ENCODE measurements around the gene KLRF1.

The KLRF1 gene

DNA sequence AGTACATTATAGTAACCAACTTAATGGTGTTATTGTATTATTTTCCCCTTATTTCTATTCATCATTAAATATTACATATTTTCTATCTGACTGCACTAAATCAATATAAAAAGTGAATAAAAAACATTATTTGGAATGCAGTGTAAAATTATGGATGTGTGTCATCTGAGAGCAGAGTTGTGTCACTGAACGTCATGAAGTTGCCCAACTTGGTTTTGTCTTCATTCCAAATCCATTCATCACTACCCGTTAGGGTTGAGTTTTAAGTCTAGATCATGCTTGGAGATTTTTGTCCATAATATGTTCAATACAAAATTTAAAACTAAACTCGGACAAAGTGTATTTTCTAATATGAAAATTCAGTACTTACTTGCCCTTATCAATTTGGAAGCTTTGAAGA, 16.1 kb downstream of the KLRF1 start:
- Histone ChIP-seq H3K9me3 (replicated peaks in 1 of 2; ENCODE audit: control insufficient read depth in 2 of 2, insufficient read depth in 1 of 2, low read depth in 1 of 2, low read length in 2 of 2) (no peaks in the 10 kb centered on the region), H3K4ac (ENCODE audit: low read length) (no peak overlapping the region), H4K8ac (ENCODE audit: low read depth, low read length) (no peak overlapping the region), H2BK12ac (ENCODE audit: low read length) (no peak overlapping the region), H3K79me1 (ENCODE audit: low read depth, low read length) (no peaks in the 10 kb centered on the region), H3K4me3 (ENCODE audit: low read length in 2 of 2) (no peak overlapping the region), H2BK120ac (ENCODE audit: low read depth, low read length) (no peak overlapping the region), H2AK5ac (ENCODE audit: low read depth, low read length) (no peak overlapping the region), H3K27ac (replicated peaks; ENCODE audit: low read length) (no peak overlapping the region), H3K18ac (ENCODE audit: low read length) (no peak overlapping the region), H4K91ac (ENCODE audit: low read depth, low read length, poor library complexity) (no peak overlapping the region), H2BK5ac (ENCODE audit: low read length) (no peak overlapping the region), H2AFZ (ENCODE audit: low read length) (no peak overlapping the region), H3K4me1 (ENCODE audit: control insufficient read depth in 2 of 2, insufficient read depth in 1 of 2, low read depth in 1 of 2, low read length in 2 of 2) (no peaks in the 10 kb centered on the region), H3K23ac (ENCODE audit: low read depth, low read length, poor library complexity) (no peak overlapping the region), H3K4me2 (ENCODE audit: insufficient read depth, low read length, poor library complexity, severe bottlenecking) (no peak overlapping the region), H2BK15ac (ENCODE audit: low read length) (no peak overlapping the region), H3K9ac (ENCODE audit: low read depth, low read length, poor library complexity) (no peak overlapping the region), H3K36me3 (replicated peaks in 1 of 2; ENCODE audit: control insufficient read depth in 2 of 2, insufficient read depth in 2 of 2, low read length in 2 of 2) (no peaks in the 10 kb centered on the region), H3K27me3 (ENCODE audit: control insufficient read depth in 3 of 3, insufficient read depth in 3 of 3, low read depth in 1 of 3, low read length in 3 of 3) (no peaks in the 10 kb centered on the region), H3K14ac (ENCODE audit: low read length) (no peak overlapping the region)
- WGBS, 2 donors (ENCODE audit: extremely low coverage in 2 of 2, insufficient read length in 2 of 2, insufficient replicate concordance in 1 of 2) = no CpG with 5 or more reads among the region's 3 CpGs
- no peak for DNase-seq (ENCODE audit: low spot score)

DNA sequence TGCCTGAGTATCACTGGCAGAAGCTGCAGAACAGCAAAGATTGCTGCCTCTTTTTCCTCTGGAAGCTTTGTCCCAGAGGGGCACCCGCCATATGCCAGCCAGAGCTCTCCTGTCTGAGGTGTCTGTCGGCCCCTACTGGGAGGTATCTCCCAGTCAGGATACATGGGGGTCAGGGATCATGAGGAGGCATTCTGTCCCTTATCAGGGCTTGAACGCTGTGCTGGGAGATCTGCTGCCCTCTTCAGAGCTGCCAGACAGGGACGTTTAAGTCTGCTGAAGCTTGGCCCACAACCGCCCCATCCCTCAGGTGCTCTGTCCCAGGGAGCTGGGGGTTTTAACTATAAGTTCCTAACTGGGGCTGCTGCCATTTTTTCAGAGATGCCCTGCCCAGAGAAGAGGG, 21.6 kb downstream of the KLRF1 start:
- no peak overlapping the region for H3K4ac ChIP-seq (ENCODE audit: low read length)
- H3K4me2 ChIP-seq (ENCODE audit: insufficient read depth, low read length, poor library complexity, severe bottlenecking) = no peak overlapping the region
- no peak overlapping the region for H2BK15ac ChIP-seq (ENCODE audit: low read length)
- H3K9me3 ChIP-seq (replicated peaks in 1 of 2; ENCODE audit: control insufficient read depth in 2 of 2, insufficient read depth in 1 of 2, low read depth in 1 of 2, low read length in 2 of 2) = no peaks in the 10 kb centered on the region
- H4K91ac ChIP-seq (ENCODE audit: low read depth, low read length, poor library complexity) = no peak overlapping the region
- WGBS, 2 donors (ENCODE audit: extremely low coverage in 2 of 2, insufficient read length in 2 of 2, insufficient replicate concordance in 1 of 2) = no CpG with 5 or more reads among the region's 5 CpGs
- H2BK12ac ChIP-seq (ENCODE audit: low read length) = no peak overlapping the region
- no peak overlapping the region for H2AK5ac ChIP-seq (ENCODE audit: low read depth, low read length)
- no peak overlapping the region for H3K9ac ChIP-seq (ENCODE audit: low read depth, low read length, poor library complexity)
- DNase-seq (ENCODE audit: low spot score) = no peak
- no peak overlapping the region for H3K14ac ChIP-seq (ENCODE audit: low read length)
- H2BK5ac ChIP-seq (ENCODE audit: low read length) = no peak overlapping the region
- H3K4me1 ChIP-seq (ENCODE audit: control insufficient read depth in 2 of 2, insufficient read depth in 1 of 2, low read depth in 1 of 2, low read length in 2 of 2) = no peaks in the 10 kb centered on the region
- H3K23ac ChIP-seq (ENCODE audit: low read depth, low read length, poor library complexity) = no peak overlapping the region
- no peak overlapping the region for H2AFZ ChIP-seq (ENCODE audit: low read length)
- no peak overlapping the region for H3K27ac ChIP-seq (replicated peaks; ENCODE audit: low read length)
- no peak overlapping the region for H3K18ac ChIP-seq (ENCODE audit: low read length)
- H2BK120ac ChIP-seq (ENCODE audit: low read depth, low read length) = no peak overlapping the region
- H3K36me3 ChIP-seq (replicated peaks in 1 of 2; ENCODE audit: control insufficient read depth in 2 of 2, insufficient read depth in 2 of 2, low read length in 2 of 2) = no peaks in the 10 kb centered on the region
- no peaks in the 10 kb centered on the region for H3K79me1 ChIP-seq (ENCODE audit: low read depth, low read length)
- no peak overlapping the region for H4K8ac ChIP-seq (ENCODE audit: low read depth, low read length)
- no peaks in the 10 kb centered on the region for H3K27me3 ChIP-seq (ENCODE audit: control insufficient read depth in 3 of 3, insufficient read depth in 3 of 3, low read depth in 1 of 3, low read length in 3 of 3)
- H3K4me3 ChIP-seq (ENCODE audit: low read length in 2 of 2) = no peak overlapping the region

DNA sequence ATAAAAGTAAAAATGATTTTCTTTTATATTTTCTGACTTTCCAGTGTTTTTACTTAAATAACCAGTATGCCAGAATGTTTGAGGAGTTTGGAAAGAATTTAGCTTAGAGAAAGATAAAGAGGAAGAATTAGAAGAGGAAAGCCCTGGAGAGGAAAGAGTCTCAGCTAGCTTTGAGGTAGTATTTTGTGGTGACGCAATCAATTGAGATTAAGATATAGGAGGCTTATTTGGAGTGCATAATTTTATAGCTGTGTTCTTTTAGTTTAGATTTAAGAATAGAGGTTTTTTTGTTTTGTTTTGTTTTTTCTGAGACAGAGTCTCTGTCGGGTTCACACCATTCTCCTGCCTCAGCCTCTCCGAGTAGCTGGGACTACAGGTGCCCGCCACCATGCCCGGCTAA, 23.8 kb downstream of the KLRF1 start:
- Histone ChIP-seq H3K14ac (ENCODE audit: low read length) (no peak overlapping the region), H4K91ac (ENCODE audit: low read depth, low read length, poor library complexity) (no peak overlapping the region), H2AK5ac (ENCODE audit: low read depth, low read length) (no peak overlapping the region), H3K36me3 (replicated peaks in 1 of 2; ENCODE audit: control insufficient read depth in 2 of 2, insufficient read depth in 2 of 2, low read length in 2 of 2) (no peaks in the 10 kb centered on the region), H3K4me2 (ENCODE audit: insufficient read depth, low read length, poor library complexity, severe bottlenecking) (no peak overlapping the region), H3K9ac (ENCODE audit: low read depth, low read length, poor library complexity) (no peak overlapping the region), H2BK12ac (ENCODE audit: low read length) (no peak overlapping the region), H2BK120ac (ENCODE audit: low read depth, low read length) (no peak overlapping the region), H3K9me3 (replicated peaks in 1 of 2; ENCODE audit: control insufficient read depth in 2 of 2, insufficient read depth in 1 of 2, low read depth in 1 of 2, low read length in 2 of 2) (no peaks in the 10 kb centered on the region), H4K8ac (ENCODE audit: low read depth, low read length) (no peak overlapping the region), H2BK5ac (ENCODE audit: low read length) (no peak overlapping the region), H3K4ac (ENCODE audit: low read length) (no peak overlapping the region), H3K18ac (ENCODE audit: low read length) (no peak overlapping the region), H3K79me1 (ENCODE audit: low read depth, low read length) (no peaks in the 10 kb centered on the region), H3K27me3 (ENCODE audit: control insufficient read depth in 3 of 3, insufficient read depth in 3 of 3, low read depth in 1 of 3, low read length in 3 of 3) (no peaks in the 10 kb centered on the region), H3K4me1 (ENCODE audit: control insufficient read depth in 2 of 2, insufficient read depth in 1 of 2, low read depth in 1 of 2, low read length in 2 of 2) (no peaks in the 10 kb centered on the region), H3K27ac (replicated peaks; ENCODE audit: low read length) (no peak overlapping the region), H3K4me3 (ENCODE audit: low read length in 2 of 2) (no peak overlapping the region), H3K23ac (ENCODE audit: low read depth, low read length, poor library complexity) (no peak overlapping the region), H2AFZ (ENCODE audit: low read length) (no peak overlapping the region), H2BK15ac (ENCODE audit: low read length) (no peak overlapping the region)
- WGBS, 2 donors (ENCODE audit: extremely low coverage in 2 of 2, insufficient read length in 2 of 2, insufficient replicate concordance in 1 of 2) = no CpG with 5 or more reads among the region's 5 CpGs
- DNase-seq (ENCODE audit: low spot score) = no peak

DNA sequence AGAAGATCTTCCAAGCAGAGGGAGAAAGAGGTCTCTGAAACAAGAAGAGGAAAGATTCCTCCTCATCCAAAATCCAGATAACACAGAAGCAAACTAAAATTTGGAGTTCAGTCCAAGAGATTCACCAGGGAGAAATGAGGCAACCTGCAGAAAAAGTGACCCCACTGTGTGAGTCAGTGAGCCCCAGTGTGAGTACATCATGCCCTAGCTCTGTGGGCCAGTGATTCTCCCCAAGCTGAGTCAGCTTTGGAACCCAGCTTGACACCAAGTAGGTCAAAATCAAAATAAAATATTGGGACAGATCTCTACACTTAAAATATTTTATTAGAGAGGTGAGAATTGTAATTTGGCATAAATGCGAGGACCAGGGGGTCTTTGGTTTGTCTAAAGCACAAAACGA, 24.6 kb downstream of the KLRF1 start:
- WGBS, 2 donors (ENCODE audit: extremely low coverage in 2 of 2, insufficient read length in 2 of 2, insufficient replicate concordance in 1 of 2) = no CpG with 5 or more reads among the region's 2 CpGs
- Histone ChIP-seq H3K9me3 (replicated peaks in 1 of 2; ENCODE audit: control insufficient read depth in 2 of 2, insufficient read depth in 1 of 2, low read depth in 1 of 2, low read length in 2 of 2) (no peaks in the 10 kb centered on the region), H4K8ac (ENCODE audit: low read depth, low read length) (no peak overlapping the region), H3K36me3 (replicated peaks in 1 of 2; ENCODE audit: control insufficient read depth in 2 of 2, insufficient read depth in 2 of 2, low read length in 2 of 2) (no peaks in the 10 kb centered on the region), H2BK5ac (ENCODE audit: low read length) (no peak overlapping the region), H2AK5ac (ENCODE audit: low read depth, low read length) (no peak overlapping the region), H2BK15ac (ENCODE audit: low read length) (no peak overlapping the region), H3K27me3 (ENCODE audit: control insufficient read depth in 3 of 3, insufficient read depth in 3 of 3, low read depth in 1 of 3, low read length in 3 of 3) (no peaks in the 10 kb centered on the region), H3K18ac (ENCODE audit: low read length) (no peak overlapping the region), H3K14ac (ENCODE audit: low read length) (no peak overlapping the region), H3K9ac (ENCODE audit: low read depth, low read length, poor library complexity) (no peak overlapping the region), H2AFZ (ENCODE audit: low read length) (no peak overlapping the region), H4K91ac (ENCODE audit: low read depth, low read length, poor library complexity) (no peak overlapping the region), H2BK120ac (ENCODE audit: low read depth, low read length) (no peak overlapping the region), H2BK12ac (ENCODE audit: low read length) (no peak overlapping the region), H3K4me3 (ENCODE audit: low read length in 2 of 2) (no peak overlapping the region), H3K4me2 (ENCODE audit: insufficient read depth, low read length, poor library complexity, severe bottlenecking) (no peak overlapping the region), H3K4ac (ENCODE audit: low read length) (no peak overlapping the region), H3K4me1 (ENCODE audit: control insufficient read depth in 2 of 2, insufficient read depth in 1 of 2, low read depth in 1 of 2, low read length in 2 of 2) (no peaks in the 10 kb centered on the region), H3K79me1 (ENCODE audit: low read depth, low read length) (no peaks in the 10 kb centered on the region), H3K23ac (ENCODE audit: low read depth, low read length, poor library complexity) (no peak overlapping the region), H3K27ac (replicated peaks; ENCODE audit: low read length) (no peak overlapping the region)
- DNase-seq (ENCODE audit: low spot score) = no peak
